SKM-1 (cell line): Measurements from ENCODE around the gene ZBTB7C.
"Not testable (repeated sequence)": the region's sequence is repeated elsewhere in the genome, so short reads cannot be mapped to it uniquely, and the experiment has no call there.

Source experiments
- DNase-seq: peaks from one replicate; lab custom pipeline; 2025; ENCODE audit not compliant: unreplicated experiment; lab: John Stamatoyannopoulos, UW

Gene ZBTB7C

DNA sequence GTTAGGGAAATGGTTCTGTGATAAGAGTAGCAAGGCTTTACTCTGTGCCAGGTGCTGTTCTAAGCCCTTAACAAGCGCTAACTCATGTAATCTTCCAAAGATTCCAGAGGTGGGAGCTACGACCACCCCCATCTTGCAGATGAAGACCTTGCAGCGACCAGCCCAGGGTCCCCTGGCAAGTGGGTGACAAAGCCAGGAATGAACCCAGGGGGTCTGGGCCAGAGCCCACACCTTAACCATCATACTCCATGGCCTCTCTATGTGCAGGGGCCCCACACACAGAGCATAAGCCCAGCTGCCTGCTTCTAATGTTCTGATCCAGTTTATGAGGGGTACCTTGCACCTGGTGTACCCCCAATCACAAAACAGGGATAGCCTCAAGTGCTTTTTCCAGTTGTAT lies 105.3 kb downstream of the ZBTB7C start:
- no peak for DNase-seq

DNA sequence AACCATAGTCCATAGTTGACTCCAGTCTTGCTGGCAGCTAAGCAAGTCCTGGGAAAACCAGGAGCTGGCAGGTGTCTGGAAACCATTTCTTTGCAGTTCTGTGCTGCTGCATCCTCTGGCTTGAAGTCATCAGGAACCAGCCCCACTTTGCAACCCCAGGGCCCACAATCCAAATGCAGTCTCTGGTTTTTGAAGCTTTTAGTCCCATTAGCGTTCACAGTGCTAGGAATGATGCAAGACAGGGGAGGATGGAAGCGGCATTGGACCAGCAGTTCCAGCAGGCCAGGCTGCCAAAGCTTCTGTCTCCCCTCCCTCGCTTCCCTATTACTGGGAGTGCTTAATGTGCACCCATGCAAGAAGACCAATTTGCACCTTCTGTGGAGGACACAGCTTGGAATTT lies 106.4 kb downstream of the ZBTB7C start:
- no peak for DNase-seq

DNA sequence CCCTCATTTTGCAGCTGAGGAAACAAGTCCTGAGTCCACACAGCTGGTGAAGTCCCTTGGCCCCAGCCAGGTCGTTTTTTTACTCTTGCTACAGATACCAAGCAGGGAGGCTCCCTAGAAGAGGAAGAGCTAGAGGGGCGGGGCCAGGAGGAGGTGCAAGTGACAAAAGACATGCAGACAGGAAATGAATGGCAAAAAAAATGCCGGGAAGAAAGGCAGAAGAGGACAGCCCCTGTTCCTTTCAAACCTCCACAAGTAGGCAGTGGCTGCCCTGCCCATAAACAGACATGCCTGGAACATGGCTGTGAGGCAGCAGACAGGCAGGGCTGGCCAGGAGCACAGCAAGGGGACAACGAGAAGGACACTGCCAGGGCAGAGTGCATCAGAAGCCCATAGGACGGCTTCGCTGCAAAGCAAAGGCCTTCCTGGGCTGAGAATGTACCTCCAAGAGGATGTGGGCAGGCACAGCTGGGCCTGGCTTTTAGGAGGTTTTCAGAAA lies 108.7 kb downstream of the ZBTB7C start:
- DNase-seq = peak; percentile 69

DNA sequence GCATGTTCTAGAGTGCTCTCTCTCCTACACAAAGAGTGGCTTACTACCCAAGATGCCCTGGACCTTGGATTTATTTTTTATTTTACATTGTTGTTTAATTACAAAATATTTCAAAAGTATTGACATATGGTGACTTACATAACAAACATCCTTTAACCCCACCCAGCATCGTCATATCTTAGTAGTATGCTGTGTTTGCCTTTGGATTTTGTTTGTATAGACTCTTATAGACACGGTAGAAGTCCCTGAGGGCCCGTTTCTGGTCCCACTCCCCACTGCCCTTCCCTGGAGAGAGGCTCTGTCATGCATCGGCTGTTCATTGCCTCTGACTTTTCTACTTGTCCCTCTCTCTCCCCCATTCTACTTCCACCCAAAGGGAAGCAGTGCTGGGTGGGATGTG lies 112.0 kb downstream of the ZBTB7C start:
- no peak for DNase-seq

DNA sequence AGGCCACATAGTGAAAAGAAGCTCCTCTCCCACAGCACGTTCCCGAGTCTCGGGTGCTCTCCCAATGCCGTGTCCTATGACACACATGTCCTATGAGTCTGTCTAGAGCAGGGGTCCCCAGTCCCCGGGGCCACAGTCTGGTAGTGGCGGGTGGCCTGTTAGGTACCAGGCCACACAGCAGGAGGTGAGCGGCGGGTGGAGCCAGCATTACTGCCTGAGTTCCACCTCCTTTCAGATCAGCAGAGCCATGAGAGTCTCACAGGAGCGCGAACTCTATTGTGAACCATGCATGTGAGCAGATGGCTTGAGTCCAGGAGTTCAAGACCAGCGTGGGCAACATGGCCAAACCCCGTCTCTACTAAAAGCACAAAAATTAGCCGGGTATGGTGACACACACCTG lies 112.6 kb downstream of the ZBTB7C start:
- no peak for DNase-seq

DNA sequence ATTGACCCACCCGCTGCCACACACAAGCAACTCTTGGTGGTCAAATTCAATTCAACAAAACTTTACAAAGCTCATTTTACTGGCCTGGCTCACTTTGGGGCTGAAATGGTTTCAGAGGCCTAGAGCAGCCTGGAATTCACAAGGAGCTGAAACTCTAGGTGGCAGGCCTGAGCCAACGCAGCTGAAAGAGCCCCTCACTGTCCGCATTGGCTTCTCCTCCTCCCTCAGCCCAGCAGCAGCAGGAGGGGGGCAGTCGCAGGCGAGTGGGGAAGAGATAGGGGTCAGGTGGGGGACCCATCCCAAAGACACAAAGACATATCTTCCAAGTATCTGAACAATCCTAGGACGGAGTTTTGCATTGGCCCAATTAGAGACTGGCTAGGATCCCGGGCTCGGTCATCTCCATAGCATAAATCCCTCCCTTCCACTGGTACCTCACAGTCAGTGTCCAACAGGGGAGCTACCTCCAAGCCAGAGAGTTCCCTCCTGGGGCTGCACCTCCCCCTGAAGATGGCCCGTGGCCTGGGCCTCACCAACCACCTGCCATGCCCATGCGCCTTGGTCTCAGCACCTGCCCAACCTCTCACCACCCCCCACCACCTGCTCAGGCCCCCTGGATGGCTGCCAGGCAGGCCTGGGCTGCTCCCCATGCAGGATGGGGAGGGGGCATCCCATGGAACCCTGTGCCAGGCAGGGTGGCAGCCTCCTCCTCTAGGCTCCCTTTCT lies 113.4 kb downstream of the ZBTB7C start:
- DNase-seq = no peak

DNA sequence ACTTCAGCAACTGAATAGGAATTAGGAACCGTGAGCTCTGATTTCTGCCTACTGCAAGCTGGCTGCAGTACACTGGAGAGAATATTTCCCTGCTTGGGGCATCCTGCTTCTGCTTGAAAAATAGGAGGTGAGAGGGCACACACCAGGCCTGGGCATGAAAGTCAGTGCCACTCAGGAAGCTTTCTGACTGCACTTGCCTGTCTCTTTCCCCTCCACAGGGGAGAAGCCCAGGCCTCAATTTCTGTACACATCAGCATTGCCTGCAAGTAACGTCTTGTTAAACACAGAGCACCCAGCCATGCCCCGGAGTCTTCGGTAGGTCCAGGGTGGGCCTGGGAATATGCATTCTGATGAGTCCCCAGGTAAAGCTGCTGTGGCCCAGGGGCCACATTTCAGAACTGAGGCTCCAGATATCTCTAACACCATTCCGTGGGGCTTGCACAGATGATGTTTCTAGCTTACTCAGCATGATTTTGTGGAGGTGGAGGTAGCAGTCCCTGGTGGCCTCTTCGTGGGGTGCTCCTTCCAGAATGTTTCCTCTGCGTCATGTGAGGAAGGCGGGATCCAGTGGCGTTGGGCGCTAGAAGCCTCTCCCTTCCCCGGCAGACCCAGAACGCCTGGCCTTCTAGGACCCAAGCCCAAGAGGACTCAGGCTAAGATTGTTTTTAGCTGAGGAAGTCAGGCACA lies 114.1 kb downstream of the ZBTB7C start:
- no peak for DNase-seq

DNA sequence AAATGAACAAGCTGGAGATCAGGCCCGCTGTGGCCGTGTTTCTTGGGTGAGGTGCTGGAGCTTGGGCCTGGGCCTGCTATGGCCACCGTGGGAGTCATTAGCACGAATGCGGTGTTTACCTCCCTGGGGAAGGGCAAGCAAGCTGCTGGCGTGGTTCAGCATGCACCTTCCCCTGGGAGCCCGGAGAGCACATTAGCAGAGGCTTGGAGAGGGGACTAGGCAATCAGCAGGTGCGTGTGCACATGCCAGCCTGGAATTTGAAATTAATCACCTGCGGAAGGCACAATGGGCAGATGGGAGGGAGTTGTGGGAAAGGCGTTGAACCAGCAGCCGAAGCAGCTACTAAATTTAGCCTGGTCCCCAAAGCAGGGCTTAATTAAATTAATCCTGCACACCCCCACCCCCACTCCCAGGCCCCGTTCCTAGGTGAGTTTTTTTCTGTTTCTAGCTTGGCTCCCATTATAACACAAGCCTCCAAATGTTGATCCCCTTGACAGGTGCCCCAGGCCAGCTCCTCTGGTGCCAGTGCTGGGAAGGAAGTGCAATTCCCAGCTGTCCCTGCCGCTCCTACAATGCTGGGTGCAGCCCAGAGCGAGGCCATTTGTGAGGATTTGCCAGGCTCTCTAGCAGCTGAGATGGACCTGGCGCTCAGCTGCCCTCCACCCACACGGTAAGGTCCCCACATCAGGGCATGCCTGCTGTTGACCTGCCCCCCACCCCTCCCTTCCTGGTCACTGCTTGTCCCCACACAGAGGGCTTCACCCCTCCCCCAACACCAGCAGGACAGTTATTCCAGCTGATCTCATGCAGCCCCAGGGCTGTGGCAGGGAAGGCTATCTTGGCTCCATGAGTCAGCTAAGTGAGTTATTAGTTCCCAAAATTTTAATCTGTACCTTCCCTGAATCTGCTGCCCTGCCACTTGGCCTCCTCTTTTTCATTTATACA lies 115.0 kb downstream of the ZBTB7C start:
- no peak for DNase-seq

DNA sequence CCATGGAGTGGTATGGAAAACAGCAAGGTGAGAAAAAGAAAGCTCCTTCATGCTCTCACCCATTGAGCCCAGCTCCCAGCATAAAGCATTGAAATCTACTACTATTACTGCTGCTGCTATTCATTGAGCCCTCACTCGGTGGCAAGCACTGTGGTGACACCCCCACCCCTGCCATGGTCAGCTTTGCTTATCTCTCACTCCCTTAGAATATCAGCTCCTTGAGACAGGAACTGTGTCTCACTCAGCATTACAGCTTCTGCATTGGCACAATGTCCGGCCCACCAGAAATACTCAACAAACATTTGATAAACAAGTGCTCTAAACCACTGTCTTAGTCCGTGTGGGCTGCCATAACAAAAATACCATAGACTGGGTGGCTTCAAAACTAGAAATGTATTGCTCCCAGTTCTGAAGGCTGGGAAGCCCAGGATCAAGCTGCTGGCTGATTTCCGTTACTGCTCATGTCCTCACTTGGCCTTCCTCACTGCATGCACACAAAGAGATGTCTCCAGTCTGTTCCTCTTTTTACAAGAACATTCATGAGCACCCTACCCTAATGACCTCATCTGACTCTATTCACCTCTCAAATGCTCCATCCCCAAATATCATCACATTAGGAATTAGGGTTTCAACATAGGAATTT lies 116.3 kb downstream of the ZBTB7C start:
- DNase-seq = peak; percentile 95

DNA sequence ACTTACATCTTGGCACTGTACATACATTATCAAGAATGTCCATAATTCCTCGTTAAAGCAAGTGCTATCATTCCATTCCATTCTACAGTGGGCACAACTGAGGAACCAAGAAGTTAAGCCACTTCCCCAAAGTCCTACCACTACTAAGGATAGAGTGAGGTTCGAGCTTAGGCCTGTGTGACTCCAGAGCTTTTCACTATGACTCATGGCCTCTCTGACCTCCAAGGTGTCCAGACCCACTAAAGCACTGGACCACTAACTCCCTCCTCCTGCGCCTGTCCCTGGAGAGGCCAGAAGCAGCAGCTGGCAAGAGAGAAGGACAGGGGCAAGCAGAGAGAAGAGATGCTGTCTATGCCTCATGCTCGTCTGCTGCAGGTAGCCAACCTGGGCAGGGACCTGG lies 117.0 kb downstream of the ZBTB7C start:
- peak; percentile 37 for DNase-seq

DNA sequence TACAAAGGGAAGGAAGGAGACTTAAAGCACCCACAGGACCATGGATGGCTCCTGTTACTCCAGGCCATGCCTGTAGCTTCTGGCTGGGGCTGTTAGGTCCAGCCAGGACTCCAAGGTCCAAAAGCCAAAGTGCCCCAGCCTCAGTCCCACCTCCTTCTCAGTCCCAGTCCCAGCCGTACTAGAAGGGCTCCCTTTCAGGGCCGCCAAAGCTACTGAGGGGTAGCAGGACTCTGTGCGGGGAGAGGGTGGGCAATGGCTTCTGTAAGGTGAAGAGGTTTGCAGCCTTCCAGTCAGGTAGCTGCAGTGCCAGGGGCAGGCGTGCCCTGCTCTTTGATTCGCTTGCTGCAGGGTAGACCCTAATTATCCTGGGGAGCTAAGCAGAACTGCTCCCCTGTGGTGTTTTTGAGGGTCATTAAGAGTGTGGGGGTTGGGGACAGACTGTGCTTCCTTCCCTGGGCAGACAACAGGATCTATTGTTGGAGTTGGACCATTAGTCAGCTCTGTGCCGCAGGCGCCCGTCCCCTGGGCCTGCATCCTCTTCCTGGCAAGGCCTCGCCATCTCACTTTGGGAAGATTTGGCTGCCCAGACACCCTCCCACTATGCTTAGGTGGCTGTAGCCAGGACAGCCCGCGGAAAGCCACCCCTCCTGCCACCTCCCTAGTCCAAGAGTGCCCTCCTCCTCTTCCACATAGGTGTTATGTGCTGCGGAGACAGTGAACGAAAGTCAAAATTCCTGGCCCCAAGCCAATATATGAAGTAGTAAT lies 118.8 kb downstream of the ZBTB7C start:
- no peak for DNase-seq

DNA sequence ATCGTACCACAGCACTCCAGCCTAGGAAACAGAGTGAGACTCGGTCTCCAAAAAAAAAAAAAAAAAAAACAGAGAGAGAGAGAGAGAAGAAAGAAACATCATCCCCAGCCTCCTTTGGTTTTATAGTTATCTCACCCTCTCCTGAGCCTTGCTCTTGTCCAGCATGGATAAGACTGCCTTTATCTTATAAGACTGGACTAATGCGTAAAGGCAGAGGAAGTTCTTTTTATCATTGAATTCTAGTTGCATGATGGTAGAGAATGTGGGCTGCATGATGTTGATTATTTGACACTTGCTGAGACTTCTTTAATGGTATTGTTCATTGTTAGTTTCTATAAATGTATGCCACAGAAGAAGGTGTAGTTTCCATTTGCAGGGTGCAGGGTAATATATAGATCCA lies 124.4 kb downstream of the ZBTB7C start:
- no peak for DNase-seq

DNA sequence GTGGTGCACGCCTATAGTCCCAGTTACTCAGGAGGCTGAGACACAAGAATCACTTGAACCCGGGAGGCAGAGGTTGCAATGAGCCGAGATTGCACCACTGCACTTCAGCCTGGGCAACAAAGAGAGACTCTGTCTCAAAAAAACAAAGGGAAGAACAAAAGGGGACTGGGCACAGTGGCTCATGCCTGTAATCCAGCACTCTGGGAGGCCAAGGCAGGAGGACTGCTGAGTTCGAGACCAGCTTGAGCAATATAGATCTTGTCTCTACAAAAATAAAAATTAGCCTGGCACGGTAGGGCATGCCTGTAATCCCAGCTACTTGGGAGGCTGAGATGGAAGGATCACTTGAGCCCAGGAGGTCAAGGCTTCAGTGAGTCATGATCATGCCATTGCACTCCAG lies 125.2 kb downstream of the ZBTB7C start:
- DNase-seq = not testable (repeated sequence)

DNA sequence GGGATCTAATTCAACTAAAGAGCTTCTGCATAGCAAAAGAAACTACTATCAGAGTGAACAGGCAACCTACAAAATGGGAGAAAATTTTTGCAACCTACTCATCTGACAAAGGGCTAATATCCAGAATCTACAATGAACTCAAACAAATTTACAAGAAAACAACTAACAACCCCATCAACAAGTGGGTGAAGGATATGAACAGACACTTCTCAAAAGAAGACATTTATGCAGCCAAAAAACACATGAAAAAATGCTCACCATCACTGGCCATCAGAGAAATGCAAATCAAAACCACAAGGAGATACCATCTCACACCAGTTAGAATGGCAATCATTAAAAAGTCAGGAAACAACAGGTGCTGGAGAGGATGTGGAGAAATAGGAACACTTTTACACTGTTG lies 127.7 kb downstream of the ZBTB7C start:
- not testable (repeated sequence) for DNase-seq

DNA sequence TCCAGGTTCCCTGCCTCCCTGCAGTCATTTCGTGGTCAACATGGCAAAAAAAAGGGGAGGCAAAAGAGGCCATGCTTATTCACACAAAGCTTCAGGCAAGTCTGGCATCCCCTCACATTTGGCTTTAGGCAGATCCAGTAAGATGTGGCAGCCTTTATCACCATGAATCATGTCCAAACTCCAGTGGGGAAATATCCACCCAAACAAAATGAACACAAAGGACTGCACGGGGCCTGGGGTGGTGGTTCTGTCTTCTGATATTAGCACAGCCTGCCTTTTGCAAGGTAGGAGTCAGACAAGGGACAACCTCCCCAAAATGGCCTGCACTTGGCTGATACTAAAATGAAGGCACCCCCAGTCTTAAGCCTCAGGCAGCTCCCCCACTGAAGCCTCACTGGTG lies 129.9 kb downstream of the ZBTB7C start:
- DNase-seq = no peak

DNA sequence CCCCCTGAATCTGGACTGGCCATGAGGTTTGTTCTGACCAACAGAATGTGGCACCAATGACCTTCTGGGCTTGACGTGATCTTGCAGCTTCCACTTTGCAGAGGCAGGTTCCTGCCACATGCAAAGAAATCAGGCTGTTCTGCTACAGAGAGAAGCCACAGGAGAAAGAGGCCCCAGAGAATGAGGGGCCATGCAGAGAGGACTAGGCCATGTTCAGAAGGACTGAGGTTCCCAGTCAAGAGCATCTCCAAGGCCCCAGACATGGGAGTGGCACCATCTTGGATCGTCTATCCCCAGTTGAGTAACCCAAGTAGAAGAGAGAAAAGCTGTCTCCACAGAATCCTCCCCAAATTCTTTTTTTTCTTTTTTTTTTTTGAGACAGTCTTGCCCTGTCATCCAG lies 131.1 kb downstream of the ZBTB7C start:
- no peak for DNase-seq

DNA sequence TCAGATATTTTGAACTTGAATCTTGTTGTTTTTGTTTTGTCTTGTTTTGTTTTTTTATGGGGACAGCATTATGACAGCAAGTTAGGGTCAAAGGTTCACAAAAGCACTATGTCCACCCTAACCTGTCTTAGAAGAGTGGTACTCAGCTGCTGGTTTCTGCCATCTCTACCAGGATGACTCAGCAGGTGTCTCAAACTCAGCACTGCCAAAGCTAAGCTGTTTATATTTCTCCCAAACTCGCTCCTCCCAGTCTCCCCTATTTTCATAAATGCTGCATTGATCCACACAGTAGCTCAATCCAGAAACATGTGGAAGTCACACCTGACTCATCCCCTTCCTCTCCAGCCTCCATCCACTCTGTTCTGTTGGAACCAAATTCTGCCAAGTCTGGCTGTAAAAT lies 134.9 kb downstream of the ZBTB7C start:
- DNase-seq = no peak

DNA sequence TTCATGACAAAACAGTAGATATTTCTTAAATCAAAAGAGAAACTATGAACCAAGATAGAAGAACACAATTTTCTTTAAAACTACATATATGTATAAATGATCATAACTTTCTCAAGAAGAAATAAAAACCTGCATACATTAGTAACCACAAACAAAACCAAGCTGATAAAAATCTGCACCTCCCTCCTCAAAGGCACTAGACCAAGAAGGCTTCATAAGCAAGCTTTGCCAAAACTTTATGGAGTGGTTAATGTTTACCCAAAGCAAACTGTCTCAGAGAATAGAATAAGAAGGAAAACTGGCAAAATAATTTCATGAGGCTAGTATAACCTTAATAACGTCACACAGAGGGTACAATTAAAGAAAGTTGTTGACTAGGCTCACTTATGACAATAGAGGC lies 138.3 kb downstream of the ZBTB7C start:
- no peak for DNase-seq

DNA sequence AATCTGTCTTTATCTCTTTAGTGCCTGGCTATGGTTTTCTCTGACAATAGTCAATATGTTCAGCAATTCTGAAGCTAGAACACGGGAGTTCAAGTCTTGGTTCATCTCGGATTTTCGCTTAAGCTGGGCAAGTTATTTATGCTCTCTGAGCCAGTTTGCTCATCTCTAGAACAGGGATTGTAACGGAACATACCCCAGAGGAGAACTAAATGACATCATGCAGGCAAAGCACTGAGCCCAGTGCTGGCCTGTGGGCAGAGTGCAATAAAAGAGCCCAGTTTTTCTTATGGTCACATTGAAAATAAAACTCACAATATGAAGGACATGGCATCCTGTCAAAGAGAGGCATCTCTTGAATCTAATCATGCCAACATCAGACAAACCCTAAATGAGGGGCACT lies 143.9 kb downstream of the ZBTB7C start:
- DNase-seq = no peak
